GM21619 (cell line): ENCODE data around the gene CYB5RL.
"Not testable (repeated sequence)": the region's sequence is repeated elsewhere in the genome, so short reads cannot be mapped to it uniquely, and the experiment has no call there.

Source experiments
- ATAC-seq: cut with Tn5 transposase; IDR thresholded peaks from one replicate; pipeline ENCODE4 v1.9.1; 2021; ENCODE audit not compliant: unreplicated experiment

Gene CYB5RL

DNA sequence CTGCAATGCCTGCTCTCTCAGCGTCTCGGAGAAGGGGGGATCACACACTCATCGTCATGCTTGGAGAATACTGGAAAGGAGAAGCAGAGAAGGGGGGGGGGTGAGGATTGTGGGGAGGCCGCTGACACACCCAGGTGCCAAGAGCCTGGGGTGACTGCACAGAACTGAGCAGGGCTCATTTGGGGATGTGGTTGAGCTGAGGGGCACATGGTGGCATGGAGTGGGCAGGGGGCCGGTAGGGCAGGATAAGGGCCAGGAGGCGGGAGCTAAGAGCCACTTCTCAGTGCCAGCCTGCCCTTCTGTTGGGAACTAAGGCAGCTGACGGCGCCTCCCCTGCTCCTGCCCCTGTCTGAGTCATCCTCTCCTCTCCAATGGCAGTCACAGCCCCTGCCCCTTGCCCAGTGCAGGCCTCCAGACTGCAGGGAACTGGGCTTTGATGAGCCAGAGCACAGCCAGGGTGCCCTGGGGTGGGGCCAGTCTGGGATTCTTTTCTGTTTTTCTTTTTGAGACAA lies 27.3 kb upstream of the CYB5RL start:
- no peak for ATAC-seq

- ATAC-seq: no peak
Measured at GRCh38 chr1:54225986-54226559, 26.2 kb upstream of the CYB5RL start.

DNA sequence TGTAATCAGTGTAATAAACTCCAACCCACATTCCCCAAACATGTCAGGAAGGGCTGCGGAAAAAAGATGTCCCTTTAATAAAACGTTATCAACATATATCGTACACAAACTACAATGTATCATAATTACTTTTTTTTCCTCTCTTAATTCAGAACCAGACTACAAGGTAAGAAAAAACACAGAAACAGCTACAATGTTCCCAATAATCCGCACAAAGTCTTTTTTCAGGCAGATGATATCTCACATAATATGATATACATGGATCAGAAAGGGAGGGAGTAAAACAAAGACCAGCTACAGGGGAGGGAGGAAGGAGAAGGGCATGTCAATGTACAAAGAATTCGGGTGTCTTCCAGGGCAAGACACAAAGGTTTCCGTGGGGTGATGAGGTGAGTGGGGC lies 25.5 kb upstream of the CYB5RL start:
- ATAC-seq: no peak

DNA sequence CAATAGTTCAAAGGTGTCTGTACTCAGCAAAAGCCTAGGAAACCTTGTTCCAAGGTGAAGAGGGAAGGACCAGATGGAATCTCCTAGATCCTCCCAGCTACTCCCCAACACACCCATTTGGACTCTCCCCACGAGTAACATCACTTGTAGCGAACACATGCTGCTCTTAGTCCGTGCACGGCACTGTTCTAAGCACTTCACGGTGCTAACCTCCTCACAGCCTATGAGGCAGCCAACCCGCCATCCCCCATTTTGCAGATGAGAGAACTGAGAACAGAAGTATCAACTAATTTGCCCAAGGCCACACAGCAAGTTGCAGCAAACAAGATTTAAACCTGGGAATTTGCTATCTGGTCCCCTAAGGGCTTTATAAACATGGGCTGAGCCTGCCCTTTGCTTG lies 24.4 kb upstream of the CYB5RL start:
- no peak for ATAC-seq

- ATAC-seq: no peak
Measured at GRCh38 chr1:54223441-54224202, 23.8 kb upstream of the CYB5RL start.

DNA sequence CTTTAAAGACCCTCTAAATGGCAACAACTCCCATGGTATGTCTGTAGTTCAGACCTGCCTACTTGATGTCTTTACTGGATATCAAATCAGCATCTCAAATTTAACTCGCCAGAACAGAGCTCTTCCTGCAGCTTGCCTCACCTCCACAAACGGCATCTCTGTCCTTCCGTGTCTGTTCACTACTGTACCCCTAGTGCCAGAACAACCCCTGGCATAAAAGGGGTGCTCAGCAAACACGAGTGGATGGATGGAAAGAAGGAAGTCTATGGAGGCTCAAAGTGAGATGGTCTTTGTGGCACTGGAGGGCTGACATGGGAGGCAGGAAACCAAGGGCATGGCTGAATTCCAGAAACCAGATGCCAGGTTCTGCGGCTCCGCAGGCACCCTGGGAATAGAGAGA lies 22.9 kb upstream of the CYB5RL start:
- ATAC-seq: no peak

GRCh38 chr1:54221867-54222484 lies 22.1 kb upstream of the CYB5RL start:
- no peak for ATAC-seq

DNA sequence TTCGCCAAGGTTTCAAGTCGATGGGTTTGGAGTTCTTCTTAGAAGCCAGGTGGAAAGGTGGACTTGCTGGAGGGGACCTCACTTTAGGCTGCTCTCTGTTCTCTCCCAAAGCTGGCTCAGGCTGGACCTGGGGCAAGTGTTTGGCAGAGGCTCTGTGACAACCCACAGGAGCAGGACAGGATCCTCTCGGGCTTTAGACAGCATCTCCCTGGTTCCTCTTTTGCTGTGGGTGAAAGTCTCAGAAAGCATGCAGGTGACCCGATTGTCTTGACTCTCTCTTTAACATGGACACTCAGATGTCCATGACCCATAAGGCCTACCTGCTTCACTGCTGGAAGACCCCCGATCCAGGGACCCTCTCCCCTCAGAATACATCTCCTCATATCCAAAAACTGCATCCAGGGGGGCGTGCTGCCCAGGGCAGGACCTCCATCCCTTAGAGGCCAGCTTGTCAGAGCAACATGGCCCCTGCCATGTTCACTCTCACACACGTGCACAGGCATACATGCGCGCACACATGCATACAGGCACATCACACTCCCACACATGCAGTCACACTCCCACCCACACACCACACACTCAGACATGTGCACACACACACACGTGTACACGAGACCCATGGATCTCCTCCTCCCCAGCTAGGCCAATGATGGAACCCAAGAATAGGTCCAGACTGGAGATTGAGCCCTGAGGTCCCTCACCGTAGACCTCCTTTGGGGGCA lies 21.4 kb upstream of the CYB5RL start:
- no peak for ATAC-seq

DNA sequence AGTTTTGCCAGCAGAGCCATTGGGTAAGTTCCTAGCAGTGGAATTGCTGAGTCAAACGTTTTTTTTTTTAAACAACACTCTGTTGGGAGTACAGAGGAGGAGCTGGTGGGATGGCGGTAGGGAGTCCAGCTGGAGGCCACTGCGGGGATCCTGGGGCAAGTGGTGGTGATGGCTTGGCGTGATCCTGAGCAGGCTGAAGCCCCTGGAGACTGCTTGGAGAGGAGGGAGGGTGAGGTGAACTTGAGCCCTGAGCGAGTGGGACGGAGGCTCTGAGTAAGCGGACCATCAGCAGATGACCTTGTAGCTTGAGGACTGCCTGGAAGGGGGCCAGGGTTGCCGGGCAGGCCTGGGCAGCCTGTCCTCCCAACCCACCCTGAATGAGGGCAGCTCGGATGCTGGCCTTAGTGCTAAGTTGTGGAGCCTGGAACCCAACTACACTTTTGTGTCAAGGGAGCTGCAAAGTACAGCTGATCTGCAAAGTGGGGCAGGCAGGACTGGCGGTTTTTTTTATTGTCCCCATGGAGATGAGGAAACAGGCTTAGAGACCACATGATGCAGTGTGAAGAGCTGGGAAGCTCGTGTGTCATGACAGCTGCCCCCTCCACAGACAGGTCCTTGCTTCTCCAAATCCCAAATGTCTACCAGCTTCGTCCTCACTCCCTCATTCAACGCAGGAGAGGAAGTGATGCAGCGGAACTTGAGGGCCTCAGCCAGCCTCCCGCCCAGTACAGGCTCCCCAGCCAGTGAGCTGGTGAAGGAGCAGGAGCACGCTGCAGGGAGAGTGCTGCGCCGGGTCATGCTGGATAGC lies 20.4 kb upstream of the CYB5RL start:
- ATAC-seq: no peak

DNA sequence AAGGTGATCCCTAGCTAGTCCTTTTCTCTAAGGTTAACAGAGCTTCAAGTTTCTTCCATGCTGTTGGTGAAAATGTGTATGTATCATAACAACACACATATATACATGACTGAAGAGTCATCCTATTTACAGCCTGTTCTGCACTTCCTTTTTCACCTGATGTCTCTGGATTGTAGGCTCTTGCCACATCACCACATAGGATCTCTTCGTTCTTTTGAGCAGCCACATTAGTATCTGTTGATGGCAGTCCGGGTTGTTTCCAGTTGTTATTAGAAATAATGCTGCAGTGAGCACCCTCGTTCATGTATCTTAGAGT lies 19.8 kb upstream of the CYB5RL start:
- no peak for ATAC-seq

DNA sequence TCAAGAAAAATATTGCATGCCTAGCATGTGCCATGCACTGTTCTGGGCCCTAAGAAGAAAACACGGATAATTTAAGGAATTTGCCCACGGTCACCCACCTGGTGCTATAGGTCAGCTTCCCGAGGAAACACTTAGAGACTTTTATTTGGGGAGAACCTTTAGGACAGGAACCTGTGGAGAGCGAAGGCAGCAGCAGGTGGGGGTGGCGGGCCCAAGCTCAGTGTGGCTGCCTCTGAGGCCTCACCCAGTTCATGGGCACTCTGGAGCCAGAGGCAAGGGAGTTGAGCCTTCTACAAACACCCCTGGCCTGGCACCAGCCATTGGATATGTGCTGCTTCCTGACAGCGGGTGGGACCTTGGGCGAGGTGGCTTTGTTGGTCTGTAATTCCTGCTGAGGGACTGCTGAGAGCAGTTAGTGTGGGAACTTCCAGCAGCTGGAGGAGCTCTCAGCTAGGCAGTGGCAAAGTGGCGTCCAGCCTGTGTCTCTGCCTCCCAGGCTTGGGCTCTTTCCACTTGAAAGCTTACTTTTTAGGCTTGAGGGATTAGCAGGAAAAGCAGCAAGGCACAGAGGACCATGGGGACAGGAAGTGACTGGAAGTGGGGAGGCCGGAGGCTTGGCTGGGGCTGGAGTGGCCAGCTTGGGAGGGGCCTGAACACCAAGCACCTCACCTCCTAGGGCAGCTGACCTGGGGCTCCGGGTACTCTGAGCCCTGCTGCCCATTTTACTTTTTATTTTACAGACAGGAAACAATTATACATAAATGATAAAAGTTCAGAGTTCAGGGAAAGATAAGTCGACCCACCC lies 19.3 kb upstream of the CYB5RL start:
- ATAC-seq: no peak

DNA sequence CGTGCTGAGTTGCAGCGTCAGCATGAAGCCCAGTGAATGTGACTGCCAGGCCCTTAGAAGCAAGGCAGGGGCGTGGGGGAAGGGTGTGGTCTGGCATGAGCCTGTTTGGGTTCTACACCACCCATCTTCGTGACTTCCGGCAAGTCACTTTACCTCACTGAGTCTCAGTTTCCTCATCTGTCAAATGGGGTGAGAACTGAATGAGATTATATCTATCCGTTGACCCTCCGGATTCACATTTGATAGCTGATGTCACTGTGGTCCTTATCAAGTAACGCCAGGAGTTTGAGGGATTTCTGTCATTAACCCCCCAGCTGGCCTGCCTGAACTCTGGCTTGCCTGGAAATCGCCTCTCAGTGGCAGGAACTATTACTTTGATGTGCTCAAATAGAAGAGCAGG lies 15.7 kb upstream of the CYB5RL start:
- ATAC-seq: no peak

- ATAC-seq: no peak
Measured at GRCh38 chr1:54212872-54213271, 13.0 kb upstream of the CYB5RL start.

DNA sequence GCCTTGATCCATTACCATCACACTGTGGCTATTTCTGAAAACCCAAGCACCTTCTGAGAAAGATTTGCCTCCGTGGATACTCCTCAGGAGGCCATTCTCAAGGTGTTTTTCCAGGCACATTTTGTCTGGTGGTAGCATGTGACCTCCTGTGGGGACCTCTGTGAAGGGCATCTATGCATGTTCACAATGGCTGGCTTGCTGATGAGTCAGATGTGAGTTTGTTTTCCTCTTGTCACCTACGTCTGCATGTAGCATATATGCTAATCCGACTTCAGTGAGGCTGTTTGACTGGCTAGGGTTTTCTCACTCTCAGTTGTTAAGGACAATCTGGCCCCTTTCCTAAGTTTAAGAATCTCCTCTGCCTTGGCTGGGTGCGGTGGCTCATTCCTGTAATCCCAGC lies 8.1 kb upstream of the CYB5RL start:
- not testable (repeated sequence) for ATAC-seq

DNA sequence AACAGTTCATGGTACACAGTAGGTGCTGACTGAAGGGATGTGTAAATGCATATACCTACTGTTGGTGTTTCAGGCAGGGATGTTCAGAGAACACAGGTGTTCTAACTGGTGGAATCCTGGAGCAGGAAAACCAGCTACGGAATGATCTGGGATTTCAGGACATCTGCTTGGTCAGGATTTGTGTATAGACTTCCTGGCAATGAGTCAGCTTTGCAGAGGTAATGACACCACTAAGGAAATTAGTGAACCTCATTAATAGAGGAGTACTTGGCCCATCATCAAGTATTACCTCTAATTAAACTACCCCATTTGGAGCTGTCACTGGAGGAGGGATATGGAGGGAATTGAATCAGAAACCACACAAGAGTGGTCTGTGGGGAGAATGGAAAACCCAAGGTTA lies 7.5 kb upstream of the CYB5RL start:
- no peak for ATAC-seq

DNA sequence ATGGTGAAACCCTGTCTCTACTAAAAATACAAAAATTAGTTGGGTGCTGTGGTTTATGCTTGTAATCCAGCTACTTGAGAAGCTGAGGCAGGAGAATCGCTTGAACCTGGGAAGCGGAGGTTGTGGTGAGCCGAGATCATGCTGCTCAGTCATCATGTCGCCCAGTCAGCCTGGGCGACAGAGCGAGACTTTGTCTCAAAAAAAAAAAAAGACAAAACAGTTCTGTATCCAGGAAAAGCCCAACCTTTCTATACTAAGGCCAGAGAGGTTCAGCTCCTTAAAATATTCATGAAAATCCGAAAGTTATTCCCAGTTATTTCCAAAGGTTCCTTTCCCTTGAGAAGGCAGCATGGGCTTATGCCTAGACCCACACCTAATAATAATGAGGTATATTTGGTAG lies 4.4 kb upstream of the CYB5RL start:
- no peak for ATAC-seq

- ATAC-seq: peak; percentile 2
Measured at GRCh38 chr1:54200519-54200997, 728 bp upstream of the CYB5RL start.

GRCh38 chr1:54199151-54199764 lies 572 bp downstream of the CYB5RL start:
- no peak for ATAC-seq

DNA sequence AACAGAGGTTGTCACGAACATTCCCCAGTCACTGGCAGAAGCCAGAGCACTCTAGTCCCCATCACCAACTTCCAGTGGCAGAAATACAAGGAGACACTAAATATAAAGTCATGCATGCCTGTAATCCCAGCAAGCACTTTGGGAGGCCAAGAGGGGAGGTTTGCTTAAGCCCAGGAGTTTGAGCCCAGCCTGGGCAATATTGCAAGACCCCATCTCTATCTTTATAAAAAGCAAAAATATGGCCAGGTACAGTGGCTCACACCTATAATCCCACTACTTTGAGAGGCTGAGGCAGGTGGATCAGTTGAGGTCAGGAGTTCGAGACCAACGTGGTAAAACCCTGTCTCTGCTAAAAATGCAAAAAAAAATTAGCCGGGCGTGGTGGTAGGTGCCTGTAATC lies 6.4 kb downstream of the CYB5RL start:
- ATAC-seq: no peak

DNA sequence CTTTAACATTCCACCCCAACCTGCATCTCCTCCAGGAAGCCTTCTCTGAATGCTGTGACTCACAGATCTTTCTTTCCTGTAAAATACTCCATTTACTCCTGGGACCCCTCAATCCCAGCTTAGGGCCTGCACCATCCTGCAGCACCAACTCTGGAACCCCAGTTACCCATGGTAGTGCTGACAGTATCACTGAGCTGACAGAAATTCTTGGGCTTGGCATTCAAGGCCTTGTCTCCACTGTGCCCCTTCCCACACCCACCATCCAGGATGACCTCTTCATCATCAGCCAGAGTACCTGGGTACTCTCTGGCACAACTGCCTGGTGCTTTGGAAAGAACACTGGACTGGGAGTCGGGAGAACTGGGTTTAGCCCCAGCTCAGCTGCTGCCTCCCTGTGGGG lies 8.3 kb downstream of the CYB5RL start:
- no peak for ATAC-seq
